Small intestine (tissue), 7 donors: ENCODE results near the gene CREB1. TPM values are rescaled to one million over a fixed set of nuclear protein-coding genes. Genes with fewer than 3 reads are reported as not detected.
A peak's percentile ranks its signal among the peaks of the same experiment; 100 is the strongest.

Experiments
- DNase-seq, 2 donors: peaks; one replicate each; pipeline versions ENCODE4 v3.0.0 to v3.0.0-alpha.2; 2013
- FAIRE-seq: peaks from 2 replicates; lab custom pipeline; 2012; peaks lifted over from hg19 to GRCh38; lab: Jason Lieb, UNC
- H3K27ac ChIP-seq, 3 donors: one replicate each; pipeline ENCODE4 v1.5.1; 2013; ENCODE audit warnings: low read length in 2 of 3, mild to moderate bottlenecking in 2 of 3, control low read depth in 1 of 3, inconsistent platforms in 1 of 3, low read depth in 1 of 3, moderate library complexity in 1 of 3
- H3K27me3 ChIP-seq, 3 donors: one replicate each; pipeline ENCODE4 v1.6.1; 2013; ENCODE audit warnings: low read length in 3 of 3, inconsistent platforms in 1 of 3; ENCODE audit not compliant: control insufficient read depth in 3 of 3, insufficient read depth in 3 of 3
- H3K36me3 ChIP-seq, 3 donors: one replicate each; pipeline ENCODE4 v1.6.1; 2013; ENCODE audit warnings: low read length in 3 of 3, inconsistent platforms in 1 of 3, low read depth in 1 of 3, mild to moderate bottlenecking in 1 of 3, moderate library complexity in 1 of 3; ENCODE audit not compliant: control insufficient read depth in 3 of 3, insufficient read depth in 2 of 3
- H3K4me1 ChIP-seq, 3 donors: one replicate each; pipeline ENCODE4 v1.6.1; 2013; ENCODE audit warnings: low read length in 2 of 3, inconsistent platforms in 1 of 3, low read depth in 1 of 3, mild to moderate bottlenecking in 1 of 3, moderate library complexity in 1 of 3; ENCODE audit not compliant: control insufficient read depth in 3 of 3, insufficient read depth in 2 of 3
- H3K4me3 ChIP-seq, 3 donors: one replicate each; pipeline ENCODE4 v1.5.1; 2013; ENCODE audit warnings: low read length in 3 of 3, control low read depth in 1 of 3, inconsistent platforms in 1 of 3, low read depth in 1 of 3, mild to moderate bottlenecking in 1 of 3, moderate library complexity in 1 of 3
- H3K9me3 ChIP-seq, 2 donors: one replicate each; pipeline ENCODE4 v1.6.1; 2013; ENCODE audit warnings: low read depth in 1 of 2, low read length in 1 of 2; ENCODE audit not compliant: control insufficient read depth in 2 of 2, insufficient read depth in 1 of 2
- WGBS, 3 donors: extraction: QIAGEN DNeasy Blood & Tissue Kit; methylation state at CpG; one replicate each; pipeline ENCODE4 v1.1.7; 2013; 5-methylcytosine and 5-hydroxymethylcytosine counted together
- polyA plus RNA-seq, 4 donors: library from polyadenylated mRNA; stranded (reverse) in 3 of 4; unstranded in 1 of 4; fragments of 200-250 nt in 3 of 4; fragments of 120-200 nt in 1 of 4; gene quantifications; one replicate each; pipeline versions ENCODE4 v1.2.1 to v1.2.3, GENCODE V29; 2013
- donor health status: healthy with polysubstance abuse.
- donor health status: control.
- donor health status: control.
- donor health status: Bipolar disorder and iron deficiency.
- donor health status: healthy.

CREB1 gene
- polyA plus RNA-seq, 4 donors = 4.1 to 39.1 (median 10.6) TPM

DNA sequence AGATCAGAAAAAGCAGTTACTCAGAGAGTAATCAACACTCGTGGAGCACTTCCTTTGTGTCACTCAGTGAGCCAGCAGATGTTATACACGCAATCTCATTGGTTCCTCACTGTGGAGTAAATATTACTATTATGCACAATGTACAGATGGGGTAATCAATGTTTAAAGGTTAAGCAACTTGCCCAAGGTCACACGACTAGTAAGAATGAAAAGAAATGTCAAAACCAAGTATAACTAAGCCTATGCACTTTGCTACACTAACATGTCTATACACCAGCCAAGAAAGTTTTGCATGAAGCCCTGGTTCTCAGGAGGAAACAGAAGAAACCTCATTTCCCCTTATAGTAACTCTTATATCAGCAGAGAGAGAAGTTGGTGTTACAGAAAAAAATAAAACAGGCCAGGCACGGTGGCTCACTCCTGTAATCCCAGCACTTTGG is 90.0 kb downstream of the CREB1 start:
- H3K27ac ChIP-seq = no peak overlapping the region
- DNase-seq (no peak), FAIRE-seq (no peak)

DNA sequence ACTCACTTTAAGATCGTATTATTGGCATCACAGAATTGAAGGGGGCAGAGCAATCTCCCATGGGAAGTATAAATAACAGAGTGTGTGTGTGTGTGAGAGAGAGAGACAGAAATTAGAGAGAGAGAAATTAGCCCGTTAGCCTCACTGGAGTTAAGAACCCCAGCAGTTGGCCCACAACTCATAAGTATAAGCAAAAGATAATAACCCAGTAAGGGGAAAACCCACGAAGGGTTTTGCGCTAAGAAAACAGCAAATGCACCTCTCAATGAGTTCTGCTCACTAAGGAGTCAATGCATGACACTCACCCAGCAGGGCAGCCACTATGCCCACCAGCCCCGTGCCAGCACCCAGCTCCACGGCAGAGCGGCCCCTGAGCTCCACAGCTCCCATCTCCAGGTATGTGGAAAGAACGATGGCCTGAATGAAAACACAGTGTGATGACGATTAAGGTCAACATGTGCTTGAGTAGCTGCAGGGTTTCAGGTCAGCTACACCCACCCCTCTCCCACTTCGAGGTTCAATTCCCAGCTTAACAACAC is 91.8 kb downstream of the CREB1 start:
- H3K27me3 ChIP-seq = peaks cover 0 to 3% (median 0%) of the 10 kb centered on the region in 3 donors
- 81 to 88% (median 86%) methylated on average over 10 of the region's 10 CpGs for WGBS, 3 donors
- DNase-seq = no peak
- H3K9me3 ChIP-seq = no peaks in the 10 kb centered on the region
- H3K27ac ChIP-seq = no peak overlapping the region
- peaks cover 0 to 10% (median 0%) of the 10 kb centered on the region in 3 donors for H3K4me1 ChIP-seq
- no peak overlapping the region for H3K4me3 ChIP-seq
- peaks cover 0 to 23% (median 2%) of the 10 kb centered on the region in 3 donors for H3K36me3 ChIP-seq
- no peak for FAIRE-seq

More for the DNA sequence above, 90.0 kb downstream of the CREB1 start:
- Histone ChIP-seq H3K36me3 (peaks cover 0 to 28% (median 3%) of the 10 kb centered on the region in 3 donors), H3K4me3 (no peak overlapping the region), H3K4me1 (peaks cover 0 to 6% (median 0%) of the 10 kb centered on the region in 3 donors), H3K27me3 (no peaks in the 10 kb centered on the region), H3K9me3 (no peaks in the 10 kb centered on the region)
- 50 to 60% (median 50%) methylated on average over 4 of the region's 4 CpGs for WGBS, 3 donors

DNA sequence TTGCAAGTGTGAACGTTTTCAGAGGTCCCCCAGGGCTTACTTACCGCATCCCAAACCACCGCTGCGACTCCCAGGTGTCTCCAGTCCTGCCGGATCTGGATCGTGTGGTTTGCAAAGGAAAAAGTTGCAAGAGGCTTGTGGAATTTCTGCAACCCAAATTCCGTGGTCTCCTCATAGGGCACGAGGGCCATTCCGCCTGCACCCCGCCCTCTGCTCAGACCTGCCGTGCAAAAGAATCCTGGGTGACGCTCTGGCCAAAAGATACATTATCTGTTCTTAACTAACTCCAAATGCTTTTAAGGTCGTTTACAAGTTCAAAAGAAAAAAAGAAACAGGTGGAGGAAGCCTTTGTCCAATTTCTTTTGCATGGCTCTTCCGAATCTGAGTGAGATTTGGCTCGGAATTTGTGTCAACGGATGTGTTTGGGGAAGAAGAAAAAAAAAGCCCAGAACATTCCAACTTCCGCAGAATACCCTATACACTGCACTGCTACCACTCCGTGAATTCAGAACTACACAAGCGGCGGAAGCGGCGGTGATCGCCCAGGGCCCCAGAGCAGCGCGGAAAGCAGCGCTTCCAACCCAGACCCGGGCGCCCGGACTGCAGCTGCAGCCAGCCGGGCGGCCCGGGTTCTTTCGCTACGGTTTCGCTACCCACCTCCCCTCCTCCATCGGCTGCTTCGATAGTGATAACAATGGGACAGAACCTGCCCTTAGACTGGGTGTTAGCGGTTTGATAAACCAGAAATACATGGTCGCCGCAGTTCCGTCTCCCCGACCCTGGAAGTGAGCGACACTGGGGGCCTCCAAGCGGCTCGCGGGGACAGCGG is 94.6 kb downstream of the CREB1 start:
- no peaks in the 10 kb centered on the region for H3K9me3 ChIP-seq
- peak overlapping the region; percentile 61 to 94 (median 91) for H3K27ac ChIP-seq
- peak overlapping the region; percentile 64 to 94 (median 88) for H3K4me3 ChIP-seq
- peaks cover 0 to 10% (median 0%) of the 10 kb centered on the region in 3 donors for H3K4me1 ChIP-seq
- FAIRE-seq = no peak
- WGBS, 3 donors = 0 to 1% (median 1%) methylated on average over 44 to 47 of the region's 47 CpGs
- peak; percentile 63 to 82 for DNase-seq
- H3K27me3 ChIP-seq = peaks cover 0 to 3% (median 0%) of the 10 kb centered on the region in 3 donors
- peaks cover 0 to 16% (median 2%) of the 10 kb centered on the region in 3 donors for H3K36me3 ChIP-seq

DNA sequence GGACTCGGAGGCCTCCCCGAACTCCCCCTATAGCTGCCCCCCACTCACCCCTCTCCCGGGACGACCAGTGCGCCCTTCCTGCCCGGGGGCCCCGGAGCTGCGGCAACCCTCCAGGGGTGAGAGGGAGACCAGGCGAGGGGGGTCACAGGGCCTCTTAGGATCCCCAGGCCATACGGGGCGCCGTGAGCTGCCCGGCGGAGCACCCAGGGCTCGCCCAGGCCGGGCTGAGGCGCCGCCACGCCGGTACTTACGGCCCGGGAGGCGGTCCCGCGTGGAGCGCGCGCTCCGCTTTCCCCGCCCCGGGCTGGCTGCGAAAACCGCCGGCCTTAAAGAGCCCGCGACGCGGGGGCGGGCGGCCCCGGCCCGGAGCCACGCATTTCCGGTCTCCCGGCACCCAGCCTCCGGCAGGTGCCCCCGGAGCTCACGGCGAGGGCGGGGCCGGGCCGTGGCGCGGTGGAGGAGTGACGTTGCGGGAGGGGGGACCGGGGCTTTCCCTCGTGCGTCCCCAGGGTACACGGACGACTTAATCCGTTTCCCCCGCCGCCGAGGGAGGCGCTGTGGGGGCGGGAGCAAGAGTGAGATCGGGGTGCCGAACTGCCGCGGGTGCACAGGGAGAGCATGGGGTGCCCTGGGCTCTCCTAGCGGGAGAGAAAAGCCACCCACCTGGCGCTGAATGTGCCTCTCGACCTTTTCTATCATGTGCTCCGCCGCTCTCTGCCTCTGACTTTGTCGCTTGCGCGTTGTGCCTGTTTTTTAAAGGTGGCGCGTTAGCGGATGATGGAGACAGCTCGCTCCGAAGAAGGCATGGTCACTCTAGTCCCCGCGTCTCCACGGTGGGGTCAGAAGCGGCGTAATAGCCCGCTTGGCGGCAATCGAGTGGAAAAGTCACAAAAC is 95.5 kb downstream of the CREB1 start, which contains the start of gene METTL21A:
Gene METTL21A, minus strand, starts transcription at position 381 of the 894 bp plus-strand sequence. CDS start 1,019 bp downstream, outside the sequence.
- Histone ChIP-seq H3K9me3 (no peaks in the 10 kb centered on the region), H3K27ac (peak within 1 kb of the TSS; percentile 61 to 95 (median 91)), H3K4me3 (peak within 1 kb of the TSS; percentile 64 to 94 (median 89)), H3K4me1 (peaks cover 0 to 10% (median 0%) of the 10 kb centered on the region in 3 donors), H3K36me3 (peaks cover 0 to 16% (median 2%) of the 10 kb centered on the region in 3 donors), H3K27me3 (peaks cover 0 to 3% (median 0%) of the 10 kb centered on the region in 3 donors)
- FAIRE-seq (no peak), DNase-seq (peak; percentile 94 to 96)
- 0 to 1% (median 0%) methylated on average over 39 to 92 of the region's 92 CpGs for WGBS, 3 donors

DNA sequence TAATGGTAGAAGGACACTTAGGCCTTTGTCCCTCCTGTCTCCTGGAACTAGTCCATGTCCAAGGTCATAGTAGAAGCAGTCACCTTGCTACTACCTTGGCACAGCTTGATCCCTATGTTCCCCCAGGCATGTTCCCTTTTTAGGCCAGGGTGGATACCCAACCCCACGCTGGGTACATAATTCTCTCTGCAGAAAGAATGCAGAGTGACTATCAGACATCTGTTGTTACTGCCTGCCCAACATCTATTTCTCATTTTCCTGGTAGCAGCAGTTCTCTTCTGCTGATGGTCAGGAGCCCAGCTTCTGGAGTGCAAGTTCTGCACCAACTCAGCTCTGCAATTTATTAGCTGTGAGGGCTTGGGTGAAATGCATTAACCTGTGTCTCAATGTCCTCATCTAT is 99.8 kb downstream of the CREB1 start:
- WGBS, 3 donors = 81 to 85% (median 84%) methylated on average over 1 of the region's 1 CpG
- DNase-seq (no peak), FAIRE-seq (no peak)
- Histone ChIP-seq H3K27me3 (peaks cover 0 to 3% (median 0%) of the 10 kb centered on the region in 3 donors), H3K4me3 (no peak overlapping the region), H3K9me3 (no peaks in the 10 kb centered on the region), H3K27ac (no peak overlapping the region), H3K36me3 (no peaks in the 10 kb centered on the region), H3K4me1 (peaks cover 0 to 4% (median 0%) of the 10 kb centered on the region in 3 donors)

DNA sequence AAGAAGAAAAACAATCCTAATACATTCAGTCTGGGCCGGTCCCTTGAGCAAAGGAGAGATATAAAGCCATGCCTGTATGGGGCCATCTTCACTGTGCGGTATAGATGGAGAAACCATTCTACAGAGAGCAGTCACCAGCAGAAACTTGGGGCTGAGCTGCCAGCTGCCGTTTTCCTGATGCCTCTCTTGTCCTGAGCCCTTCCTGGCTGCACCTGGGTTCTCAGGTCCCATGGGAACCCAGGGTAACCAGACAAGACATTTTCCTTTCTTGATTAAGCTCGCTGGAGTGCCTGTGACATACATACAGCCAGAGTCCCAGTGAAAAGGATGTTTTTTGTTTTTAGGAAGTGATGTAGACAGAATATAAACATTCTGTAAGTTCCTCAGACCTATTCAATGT is 100.7 kb downstream of the CREB1 start:
- WGBS, 3 donors = 72 to 85% (median 83%) methylated on average over 4 of the region's 4 CpGs
- Histone ChIP-seq H3K9me3 (no peaks in the 10 kb centered on the region), H3K27ac (no peak overlapping the region), H3K27me3 (peaks cover 0 to 3% (median 0%) of the 10 kb centered on the region in 3 donors), H3K4me3 (no peak overlapping the region), H3K36me3 (no peaks in the 10 kb centered on the region), H3K4me1 (peaks cover 0 to 4% (median 0%) of the 10 kb centered on the region in 3 donors)
- no peak for FAIRE-seq
- DNase-seq = no peak

DNA sequence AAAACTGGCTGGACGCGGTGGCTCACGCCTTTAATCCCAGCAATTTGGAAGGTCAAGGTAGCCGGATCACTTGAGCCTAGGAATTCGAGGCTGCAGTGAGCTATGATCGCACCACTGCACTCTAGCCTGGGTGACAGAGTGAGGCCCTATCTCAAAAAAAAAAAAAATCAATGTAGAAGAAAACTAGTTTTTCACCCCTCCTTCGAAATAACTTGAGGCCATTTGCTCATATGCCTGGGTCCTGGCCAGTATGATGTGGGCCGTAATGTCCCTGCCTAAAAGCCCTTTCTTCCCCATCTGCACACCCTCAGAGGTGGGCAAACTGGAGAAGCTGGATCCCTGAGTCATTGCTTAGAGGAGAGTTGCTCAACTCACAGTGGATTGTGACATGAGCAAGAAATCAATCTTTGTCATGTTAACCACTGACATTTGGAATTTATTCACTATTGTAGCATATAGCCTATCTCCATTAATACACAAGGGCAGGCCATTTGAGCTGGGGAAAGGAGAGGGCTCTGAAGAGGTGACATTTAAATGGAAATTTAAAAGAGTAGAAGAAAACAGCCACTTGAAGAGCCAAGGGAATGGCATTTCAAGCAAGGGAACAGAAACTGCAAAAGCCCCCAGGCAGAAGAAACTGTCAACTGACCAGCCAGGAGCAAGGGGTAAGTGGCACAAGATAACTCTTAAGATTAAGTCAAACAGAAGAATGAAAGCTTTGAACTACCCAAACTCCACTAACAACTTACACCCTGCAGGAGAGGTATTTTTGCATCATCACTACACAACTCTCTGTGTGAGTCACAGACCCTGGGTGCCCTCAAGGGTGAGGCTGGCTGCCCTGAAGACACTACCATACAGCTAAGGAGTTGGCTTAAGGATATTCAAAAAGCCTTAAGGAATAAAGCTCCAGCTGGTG is 103.1 kb downstream of the CREB1 start:
- 89 to 93% (median 90%) methylated on average over 8 of the region's 8 CpGs for WGBS, 3 donors
- Histone ChIP-seq H3K27me3 (no peaks in the 10 kb centered on the region), H3K9me3 (no peaks in the 10 kb centered on the region), H3K36me3 (no peaks in the 10 kb centered on the region), H3K4me1 (no peaks in the 10 kb centered on the region), H3K27ac (no peak overlapping the region), H3K4me3 (no peak overlapping the region)
- FAIRE-seq (no peak), DNase-seq (peak in 1 of 2 donors; percentile 28)
